NCI-H345 (cell line): ENCODE results near the gene TIGAR.

Experiments used
- DNase-seq: peaks from one replicate; lab custom pipeline; 2025; lab: John Stamatoyannopoulos, UW

Gene TIGAR

GRCh38 chr12:4303750-4304149 lies 17.3 kb upstream of the TIGAR start:
- no peak for DNase-seq

DNA sequence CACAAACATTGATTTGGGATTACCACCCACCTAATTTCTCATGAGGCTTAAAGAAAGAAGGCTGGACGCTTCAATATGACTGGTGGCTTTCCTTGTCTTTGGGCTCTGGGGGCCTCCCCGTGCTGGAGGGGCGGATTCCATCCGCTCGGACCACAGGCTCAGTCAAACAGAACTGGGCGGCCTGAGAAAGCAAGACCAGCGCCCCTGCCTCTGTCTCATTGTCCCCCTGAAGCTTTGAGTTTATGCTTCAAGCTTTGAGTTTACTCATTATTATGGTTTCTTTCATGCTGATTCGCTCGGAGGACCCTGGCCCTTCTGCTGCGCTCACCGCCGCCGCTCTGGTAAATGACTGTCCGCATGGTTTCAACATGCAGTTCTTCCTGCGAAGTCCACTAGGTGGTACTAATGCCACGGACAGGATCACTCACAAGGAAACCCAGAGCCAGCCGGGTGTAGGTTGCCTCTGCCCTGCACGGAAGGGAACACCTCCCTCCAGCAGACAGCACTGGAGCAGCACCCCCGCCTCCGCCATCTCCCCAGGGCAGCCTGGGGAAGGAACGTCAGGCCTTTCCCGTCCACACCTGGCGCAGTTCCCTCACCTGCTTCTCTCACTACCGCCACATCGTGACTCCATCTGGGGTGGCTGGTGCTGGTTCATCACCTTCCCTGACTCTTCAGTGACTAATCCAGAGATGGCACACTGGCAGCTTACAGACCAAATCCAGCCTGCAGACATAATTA lies 13.2 kb upstream of the TIGAR start:
- peak; percentile 88 for DNase-seq

DNA sequence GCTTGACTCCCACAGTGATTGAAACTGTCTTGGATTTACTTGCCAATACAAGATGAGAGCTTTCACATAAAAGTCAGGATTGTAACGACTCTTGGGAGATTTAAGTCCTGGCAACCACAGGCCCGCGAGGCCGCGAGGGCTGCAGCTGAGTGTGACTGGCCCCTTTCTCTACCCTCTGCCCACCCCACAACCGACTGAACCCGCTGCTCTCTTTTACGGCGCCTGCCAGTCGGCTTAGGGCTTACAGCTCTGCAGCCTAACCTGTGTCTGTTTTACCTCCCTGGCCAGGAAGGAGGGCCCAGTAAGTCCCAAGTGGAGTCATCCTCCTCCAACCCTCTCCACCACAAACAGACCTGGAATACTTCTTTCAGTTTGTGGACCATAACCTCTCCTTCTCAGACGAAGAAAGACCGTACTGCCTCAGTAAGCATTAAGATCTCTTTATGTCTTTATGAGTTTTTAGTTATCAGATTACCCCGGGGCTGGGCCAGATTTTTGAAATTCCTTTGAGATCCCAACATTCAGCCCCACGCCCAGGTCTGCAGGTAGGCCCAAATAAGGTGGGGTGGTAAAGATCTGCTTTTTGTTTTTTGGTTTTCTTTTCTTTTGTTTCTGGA lies 12.6 kb upstream of the TIGAR start:
- no peak for DNase-seq

DNA sequence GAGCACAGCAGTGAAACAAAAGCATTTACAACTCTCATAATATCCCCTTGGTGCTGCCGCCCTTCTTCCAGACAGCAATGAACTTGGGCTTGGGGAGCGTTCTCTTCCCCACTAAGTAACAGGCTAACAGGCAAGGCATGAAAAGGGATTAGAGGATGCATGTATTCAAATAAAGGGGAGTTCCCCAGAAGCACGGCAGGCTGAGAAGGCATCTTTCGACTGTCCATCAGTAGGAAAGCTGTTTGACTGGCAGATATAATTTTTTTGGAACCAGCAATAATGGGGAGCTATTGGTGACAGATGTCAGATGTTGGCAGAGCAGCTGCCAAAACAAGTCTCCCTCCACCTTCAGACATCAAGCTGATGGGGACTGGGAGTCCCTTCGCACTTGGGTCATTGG lies 9.2 kb upstream of the TIGAR start:
- DNase-seq, result no peak

DNA sequence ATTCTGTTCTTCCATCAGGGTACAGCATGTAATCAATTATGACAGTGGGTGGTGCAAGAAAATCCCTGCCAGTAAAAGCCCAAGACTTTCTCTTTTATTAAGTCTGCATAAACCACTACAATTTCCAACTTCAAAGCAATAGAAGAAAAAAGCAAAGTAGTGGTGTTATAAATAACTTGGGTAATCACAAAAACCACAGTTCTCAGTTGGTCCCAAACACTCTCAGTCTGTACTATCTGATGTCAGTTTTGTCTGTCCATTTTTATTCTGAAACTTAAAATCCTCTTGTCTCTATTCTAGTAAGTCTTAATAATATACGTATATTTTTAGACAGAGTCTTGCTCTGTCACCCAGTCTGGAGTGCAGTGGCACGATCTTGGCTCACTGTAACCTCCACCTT lies 8.8 kb upstream of the TIGAR start:
- no peak for DNase-seq

DNA sequence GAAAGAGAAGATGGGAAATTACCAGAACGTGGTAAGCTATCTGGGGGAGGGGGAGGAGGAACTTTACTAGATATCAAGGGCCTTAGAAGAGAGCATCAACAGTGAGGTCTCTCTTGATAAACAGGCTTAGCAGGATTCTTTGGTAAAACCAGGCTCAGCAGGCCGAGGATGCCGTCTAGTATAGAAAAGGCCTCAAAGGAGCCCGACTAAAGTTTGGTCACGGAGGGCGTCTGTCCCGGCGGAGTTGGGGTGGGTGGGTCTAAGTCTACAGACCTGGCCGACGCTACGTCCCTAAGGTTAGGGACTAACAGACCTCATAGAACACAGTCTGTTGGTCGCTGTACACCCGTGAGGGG lies 538 bp upstream of the TIGAR start:
- peak; percentile 27 for DNase-seq

GRCh38 chr12:4322726-4323125 lies 1.7 kb downstream of the TIGAR start:
- no peak for DNase-seq

- no peak for DNase-seq
These were observed 2.4 kb downstream of the TIGAR start for GRCh38 chr12:4323396-4323795.

GRCh38 chr12:4324366-4324765 lies 3.4 kb downstream of the TIGAR start:
- no peak for DNase-seq

- no peak for DNase-seq
These were observed 5.0 kb downstream of the TIGAR start for GRCh38 chr12:4325966-4326365.

DNA sequence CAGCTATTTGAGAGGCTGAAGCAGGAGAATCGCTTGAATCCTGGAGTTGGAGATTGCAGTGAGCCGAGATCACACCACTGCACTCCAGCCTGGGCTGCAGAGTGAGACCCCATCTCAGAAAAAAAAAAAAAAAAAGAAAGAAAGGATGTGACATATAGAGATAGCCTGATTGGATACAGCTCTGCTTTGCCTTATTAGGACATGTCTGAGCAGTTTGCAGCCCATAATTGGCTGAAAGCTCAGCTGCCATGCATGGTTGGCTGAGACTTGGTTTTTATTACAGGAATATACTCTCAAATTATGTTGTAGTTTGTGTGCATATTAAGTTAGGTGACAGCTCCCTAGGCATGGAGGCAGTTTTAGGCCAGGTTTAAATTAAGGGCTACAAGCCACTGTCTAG lies 6.3 kb downstream of the TIGAR start:
- no peak for DNase-seq

DNA sequence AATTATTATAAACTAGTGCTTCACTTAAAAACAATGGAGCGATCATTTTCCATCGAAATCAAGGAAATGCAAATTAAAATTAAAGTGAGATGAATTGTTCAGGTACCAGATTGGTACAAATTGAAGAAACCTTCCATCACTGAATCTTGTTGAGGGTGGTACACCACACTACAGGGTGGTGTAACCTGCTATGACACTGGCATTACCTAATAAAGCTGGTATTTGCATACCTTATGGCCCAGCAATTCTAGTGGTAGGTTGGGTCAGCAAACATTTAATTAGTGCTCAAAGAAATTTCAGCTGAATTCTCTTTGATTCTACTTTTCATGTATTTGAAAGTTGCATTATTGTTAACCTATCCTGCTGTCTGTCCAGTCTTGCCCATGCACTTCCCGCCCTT lies 9.2 kb downstream of the TIGAR start:
- no peak for DNase-seq

GRCh38 chr12:4331221-4331620 lies 10.2 kb downstream of the TIGAR start:
- DNase-seq, result no peak

- no peak for DNase-seq
These were observed 10.8 kb downstream of the TIGAR start for GRCh38 chr12:4331842-4332241.

- DNase-seq, result peak; percentile 26
These were observed 25.9 kb downstream of the TIGAR start for GRCh38 chr12:4346931-4347330.

GRCh38 chr12:4353785-4354208 lies 32.8 kb downstream of the TIGAR start:
- peak; percentile 1 for DNase-seq

DNA sequence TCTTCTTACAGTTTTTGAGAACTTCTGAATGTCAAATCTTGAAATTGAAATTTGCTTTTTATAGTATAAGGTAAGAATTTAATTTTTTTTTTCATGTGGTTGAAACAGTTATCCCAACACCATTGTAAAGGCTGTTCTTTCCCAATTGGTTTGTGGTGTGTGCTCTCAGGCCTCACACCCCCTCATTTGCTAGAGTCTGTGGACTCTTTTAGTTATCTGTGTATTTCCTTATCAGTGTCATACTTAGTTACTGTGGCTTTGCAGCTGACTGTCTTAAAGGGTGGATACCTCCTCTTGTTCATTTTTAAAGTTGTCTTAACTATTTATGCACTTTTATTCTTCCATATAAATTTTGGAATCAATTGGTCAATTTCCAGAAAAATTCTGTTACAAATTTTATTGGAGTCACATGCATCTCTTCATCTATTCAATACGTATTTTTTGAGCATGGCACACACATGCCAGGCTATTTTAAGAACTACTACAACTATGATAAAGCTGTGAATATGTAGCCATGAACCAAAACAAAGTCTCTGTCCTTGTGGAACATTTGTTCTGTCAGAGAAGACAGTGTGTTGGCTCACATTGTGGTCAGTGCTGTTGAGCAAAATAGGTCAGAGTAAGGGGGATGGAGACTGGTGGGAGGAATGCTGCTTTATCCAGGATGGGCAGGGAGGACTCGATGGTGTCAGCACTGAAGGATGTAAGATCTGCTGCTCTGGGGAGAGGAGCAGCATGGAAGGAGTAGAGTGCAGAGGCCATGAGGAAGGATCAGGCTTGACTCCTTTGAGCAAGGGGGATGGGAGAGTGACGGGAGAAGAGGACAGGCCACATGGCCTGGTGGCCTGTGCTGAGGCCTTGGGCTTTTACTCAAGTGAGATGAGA lies 34.4 kb downstream of the TIGAR start:
- DNase-seq, result no peak

DNA sequence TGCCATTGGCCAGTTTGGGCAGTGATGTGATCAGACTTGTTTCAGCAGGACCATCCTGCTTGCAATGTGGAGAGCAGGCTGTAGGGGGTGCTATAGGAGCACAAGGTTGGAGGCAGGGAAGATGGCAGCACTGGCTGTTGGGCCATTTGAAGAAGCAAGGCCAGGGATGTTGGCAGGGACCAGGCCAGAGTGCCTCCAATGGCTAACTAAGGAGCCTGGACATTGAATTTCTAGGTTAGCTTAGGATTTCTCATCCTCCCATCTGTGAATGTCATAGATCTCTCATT lies 35.0 kb downstream of the TIGAR start:
- peak; percentile 2 for DNase-seq

GRCh38 chr12:4366090-4366489 lies 45.1 kb downstream of the TIGAR start:
- DNase-seq, result no peak

DNA sequence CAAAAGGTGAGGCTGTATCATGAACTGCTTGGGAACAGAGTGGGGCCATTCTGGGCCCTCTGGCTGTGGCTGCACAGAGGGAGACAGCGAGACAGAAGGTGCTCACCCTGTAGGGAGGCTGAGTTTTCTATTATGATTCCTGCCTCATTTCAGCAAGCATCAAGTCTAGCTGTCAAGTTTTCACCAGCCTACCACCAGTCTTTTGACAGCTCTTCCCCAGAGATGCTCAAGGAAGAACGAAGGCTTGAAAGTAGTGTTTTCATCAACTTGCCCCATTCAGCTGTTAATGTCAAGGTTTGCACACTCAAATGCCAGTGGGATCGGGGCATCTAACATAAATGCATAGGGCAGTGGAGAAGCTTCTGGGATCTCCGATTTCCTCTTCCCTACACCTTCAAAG lies 48.5 kb downstream of the TIGAR start:
- DNase-seq, result no peak

GRCh38 chr12:4370265-4370664 lies 49.3 kb downstream of the TIGAR start:
- no peak for DNase-seq

- DNase-seq, result no peak
These were observed 51.6 kb downstream of the TIGAR start for GRCh38 chr12:4372653-4373052.

DNA sequence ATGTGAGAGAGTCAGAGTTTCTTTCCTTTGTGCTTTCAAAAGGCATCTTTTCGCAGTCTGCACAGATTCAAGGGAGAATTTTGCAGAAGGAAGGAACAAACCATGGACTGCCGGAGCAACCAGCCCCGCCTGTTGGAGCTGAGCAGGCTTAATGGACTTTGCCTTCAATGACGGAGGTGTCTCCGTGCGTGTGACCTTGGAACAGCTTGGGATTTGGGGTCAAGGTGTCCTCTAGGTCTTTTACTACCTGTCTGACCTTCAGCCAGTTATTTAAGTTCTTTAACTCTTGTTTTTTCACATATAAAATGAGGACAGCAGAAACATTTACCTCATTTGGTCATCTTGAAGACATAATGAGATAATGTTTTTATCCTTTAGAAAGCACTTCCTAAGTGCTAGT lies 54.4 kb downstream of the TIGAR start:
- no peak for DNase-seq
